H9 (cell line): ENCODE results near the gene TSACC. TPM values are rescaled to one million over a fixed set of nuclear protein-coding genes. Genes with fewer than 3 reads are reported as not detected.

Source experiments
- DNase-seq: peaks from one replicate; pipeline ENCODE4 v3.0.0-alpha.2; 2017
- H2AFZ ChIP-seq: one replicate; pipeline ENCODE4 v1.6.1; 2013; ENCODE audit warnings: mild to moderate bottlenecking, low read length, control low read depth, moderate library complexity
- H2AK5ac ChIP-seq: 2 replicates; pipeline ENCODE4 v1.6.1; 2013; ENCODE audit warnings: low read length, control low read depth, mixed read lengths; ENCODE audit not compliant: insufficient read length
- H2BK120ac ChIP-seq: one replicate; pipeline ENCODE4 v1.6.1; 2013; ENCODE audit warnings: low read depth, mild to moderate bottlenecking, low read length, control low read depth, inconsistent platforms; ENCODE audit not compliant: poor library complexity, severe bottlenecking
- H2BK12ac ChIP-seq: 2 replicates; pipeline ENCODE4 v1.6.1; 2013; ENCODE audit warnings: low read length, control low read depth, mixed read lengths, low read depth; ENCODE audit not compliant: insufficient read length
- H2BK15ac ChIP-seq: 2 replicates; pipeline ENCODE4 v1.6.1; 2013; ENCODE audit warnings: low read depth, low read length, control low read depth
- H2BK20ac ChIP-seq: one replicate; pipeline ENCODE4 v1.6.1; 2013; ENCODE audit warnings: low read depth, mild to moderate bottlenecking, low read length, control low read depth, inconsistent platforms; ENCODE audit not compliant: poor library complexity, severe bottlenecking
- H2BK5ac ChIP-seq: 2 replicates; pipeline ENCODE4 v1.6.1; 2013; ENCODE audit warnings: low read length, control low read depth, mixed read lengths; ENCODE audit not compliant: insufficient read length
- H3K14ac ChIP-seq: 2 replicates; pipeline ENCODE4 v1.6.1; 2013; ENCODE audit warnings: low read length, control low read depth; ENCODE audit not compliant: insufficient read depth
- H3K18ac ChIP-seq: 2 replicates; pipeline ENCODE4 v1.6.1; 2013; ENCODE audit warnings: low read depth, mild to moderate bottlenecking, mixed read lengths, low read length, control low read depth; ENCODE audit not compliant: insufficient read length
- H3K23ac ChIP-seq: 2 replicates; pipeline ENCODE4 v1.6.1; 2013; ENCODE audit warnings: low read length, control low read depth, mixed read lengths, low read depth; ENCODE audit not compliant: insufficient read length
- H3K23me2 ChIP-seq: 2 replicates; pipeline ENCODE4 v1.6.1; 2013; ENCODE audit warnings: low read depth, mild to moderate bottlenecking, mixed read lengths, low read length, control low read depth; ENCODE audit not compliant: insufficient read length, poor library complexity, severe bottlenecking
- H3K27ac ChIP-seq: 2 replicates; pipeline ENCODE4 v1.5.1; 2013; ENCODE audit warnings: low read length, control low read depth, mixed read lengths, low read depth; ENCODE audit not compliant: insufficient read length
- H3K27me3 ChIP-seq: 2 replicates; pipeline ENCODE4 v1.6.1; 2013; ENCODE audit warnings: low read length, control low read depth, inconsistent platforms; ENCODE audit not compliant: insufficient read depth
- H3K4ac ChIP-seq: 2 replicates; pipeline ENCODE4 v1.6.1; 2013; ENCODE audit warnings: low read depth, mild to moderate bottlenecking, control low read depth, inconsistent platforms, low read length, moderate library complexity
- H3K4me1 ChIP-seq: 2 replicates; pipeline ENCODE4 v1.6.1; 2013; ENCODE audit warnings: low read length, control low read depth, inconsistent platforms; ENCODE audit not compliant: insufficient read depth
- H3K4me2 ChIP-seq: 2 replicates; pipeline ENCODE4 v1.6.1; 2013; ENCODE audit warnings: low read length, control low read depth, mixed read lengths; ENCODE audit not compliant: insufficient read length, insufficient read depth
- H3K56ac ChIP-seq: 2 replicates; pipeline ENCODE4 v1.6.1; 2013; ENCODE audit warnings: low read depth, mild to moderate bottlenecking, mixed read lengths, low read length, control low read depth; ENCODE audit not compliant: insufficient read length
- H3K79me1 ChIP-seq: 2 replicates; pipeline ENCODE4 v1.6.1; 2013; ENCODE audit warnings: low read depth, mild to moderate bottlenecking, moderate library complexity, low read length, control low read depth, inconsistent platforms; ENCODE audit not compliant: insufficient read depth, poor library complexity, severe bottlenecking
- H3K79me2 ChIP-seq: 2 replicates; pipeline ENCODE4 v1.6.1; 2013; ENCODE audit warnings: low read length, control low read depth, inconsistent platforms; ENCODE audit not compliant: insufficient read depth
- H3K9ac ChIP-seq: 2 replicates; pipeline ENCODE4 v1.6.1; 2013; ENCODE audit warnings: low read length, control low read depth, mixed read lengths; ENCODE audit not compliant: insufficient read length; ENCODE audit errors: extremely low read depth
- H3K9me3 ChIP-seq: one replicate; pipeline ENCODE4 v1.6.1; 2013; ENCODE audit warnings: low read depth, low read length, inconsistent platforms; ENCODE audit not compliant: control insufficient read depth
- H3T11ph ChIP-seq: one replicate; pipeline ENCODE4 v1.6.1; 2013; ENCODE audit warnings: mild to moderate bottlenecking, low read length, control low read depth, inconsistent platforms
- H4K20me1 ChIP-seq: one replicate; pipeline ENCODE4 v1.6.1; 2013; ENCODE audit not compliant: control insufficient read depth, insufficient read length, insufficient read depth
- H4K5ac ChIP-seq: 2 replicates; pipeline ENCODE4 v1.6.1; 2013; ENCODE audit warnings: low read depth, mild to moderate bottlenecking, mixed read lengths, low read length, control low read depth; ENCODE audit not compliant: insufficient read length
- H4K8ac ChIP-seq: replicated peaks from 2 replicates; pipeline ENCODE4 v1.6.1; 2013; ENCODE audit warnings: low read length, control low read depth, mixed read lengths, low read depth; ENCODE audit not compliant: insufficient read length
- H4K91ac ChIP-seq: 2 replicates; pipeline ENCODE4 v1.6.1; 2013; ENCODE audit warnings: low read depth, mild to moderate bottlenecking, moderate library complexity, mixed read lengths, low read length, control low read depth; ENCODE audit not compliant: insufficient read length
- H3K27ac Mint-ChIP-seq, 3 experiments: 2 replicates in 2 of 3; 3 replicates in 1 of 3; pipeline ENCODE4 v1.8.0; 2020 to 2021; ENCODE audit warnings: mixed read lengths in 3 of 3, mild to moderate bottlenecking in 1 of 3, moderate library complexity in 1 of 3
- H3K27me3 Mint-ChIP-seq: 2 replicates; pipeline ENCODE4 v1.8.0; 2021; ENCODE audit warnings: low read depth, mild to moderate bottlenecking, moderate library complexity, mixed read lengths
- H3K36me3 Mint-ChIP-seq, 3 experiments: 2 replicates in 2 of 3; 3 replicates in 1 of 3; pipeline ENCODE4 v1.8.0; 2020 to 2021; ENCODE audit warnings: low read depth in 3 of 3, mixed read lengths in 3 of 3; ENCODE audit not compliant: insufficient read depth in 1 of 3
- H3K4me1 Mint-ChIP-seq, 2 experiments: 2 replicates each; pipeline ENCODE4 v1.8.0; 2020; ENCODE audit warnings: mixed read lengths in 2 of 2
- H3K4me3 Mint-ChIP-seq, 2 experiments: 2 replicates in 1 of 2; 3 replicates in 1 of 2; pipeline ENCODE4 v1.8.0; 2020 to 2021; ENCODE audit warnings: mild to moderate bottlenecking in 2 of 2, mixed read lengths in 2 of 2, moderate library complexity in 1 of 2
- H3K9me3 Mint-ChIP-seq, 2 experiments: 2 replicates in 1 of 2; 3 replicates in 1 of 2; pipeline ENCODE4 v1.8.0; 2020; ENCODE audit warnings: mild to moderate bottlenecking in 2 of 2, mixed read lengths in 2 of 2, moderate library complexity in 1 of 2
- CTCF ChIP-seq: fragments of 200-600 bp; sonication (generic); conservative IDR thresholded peaks from 3 replicates; pipeline ENCODE4 v1.8.0; 2021; ENCODE audit warnings: antibody characterized with exemption, mild to moderate bottlenecking
- WGBS: extraction: QIAGEN DNeasy Blood & Tissue Kit; methylation state at CpG from one replicate; pipeline ENCODE4 v1.1.7; 2013; ENCODE audit warnings: missing lambda C conversion rate, low lambda C conversion rate, mixed read lengths; ENCODE audit not compliant: insufficient read length; ENCODE audit errors: extremely low coverage; 5-methylcytosine and 5-hydroxymethylcytosine counted together
- total RNA-seq: library from RNA; stranded (reverse); gene quantifications from 2 replicates; pipeline ENCODE4 v1.2.1, GENCODE V29; 2021

TSACC gene
- total RNA-seq, 1 experiment from 2014 or later = 2.3 TPM

DNA sequence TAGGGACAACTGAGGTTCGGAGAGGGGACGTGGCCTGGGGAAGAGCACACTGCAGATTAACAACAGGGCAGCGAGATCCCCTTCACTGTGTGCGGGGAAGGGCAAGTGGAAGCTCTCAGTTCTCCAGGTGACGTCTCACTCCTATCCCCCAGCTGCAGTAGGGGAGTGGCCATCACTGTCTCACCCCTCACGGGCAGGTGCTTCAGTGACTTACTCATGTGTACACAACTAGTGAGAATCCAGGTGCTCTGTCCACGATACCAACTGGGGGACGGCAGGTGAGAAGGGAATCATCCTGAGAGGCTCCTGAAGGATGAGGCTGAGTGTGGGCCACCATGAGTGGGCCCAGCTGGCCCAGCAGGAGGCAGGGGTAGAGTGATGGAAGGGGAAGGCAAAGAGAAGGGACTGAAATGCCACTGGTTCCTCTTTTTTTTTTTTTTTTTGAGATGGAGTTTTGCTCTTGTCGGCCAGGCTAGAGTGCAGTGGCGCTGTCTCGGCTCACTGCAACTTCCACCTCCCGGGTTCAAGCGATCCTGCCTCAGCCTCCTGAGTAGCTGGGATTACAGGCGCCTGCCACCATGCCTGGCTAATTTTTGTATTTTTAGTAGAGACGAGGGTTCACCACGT, 56.6 kb downstream of the TSACC start:
- Histone ChIP-seq H3K79me1 (no peaks in the 10 kb centered on the region), H3K4me1 (peaks cover 9% of the 10 kb centered on the region; the same call in 1 of the 2 replicates), H4K8ac (no peak overlapping the region), H2BK15ac (no peak overlapping the region), H3K14ac (no peak overlapping the region), H2BK5ac (no peak overlapping the region), H3K4ac (no peak overlapping the region), H3K56ac (no peak overlapping the region), H4K91ac (no peak overlapping the region), H2AK5ac (no peak overlapping the region), H3K27me3 (no peaks in the 10 kb centered on the region; the same call in 1 of the 2 replicates), H3K18ac (no peak overlapping the region), H4K5ac (no peak overlapping the region), H3K27ac (no peak overlapping the region), H3K79me2 (no peaks in the 10 kb centered on the region), H3K9me3 (no peaks in the 10 kb centered on the region), H2AFZ (no peak overlapping the region), H3K4me2 (no peak overlapping the region), H2BK12ac (no peak overlapping the region), H3K9ac (no peak overlapping the region), H3K23me2 (no peaks in the 10 kb centered on the region), H2BK120ac (no peak overlapping the region), H2BK20ac (no peak overlapping the region), H3K23ac (no peak overlapping the region), H4K20me1 (no peaks in the 10 kb centered on the region), H3T11ph (no peak overlapping the region)
- H3K4me3 Mint-ChIP-seq = no peak overlapping the region
- TF ChIP-seq CTCF = no peak
- peaks cover 3 to 4% of the 10 kb centered on the region in 2 experiments; a peak in 4 of 5 replicates for H3K9me3 Mint-ChIP-seq
- no peak for DNase-seq
- H3K4me1 Mint-ChIP-seq = peaks cover 43 to 58% of the 10 kb centered on the region in 2 experiments
- no CpG with 5 or more reads among the region's 16 CpGs for WGBS
- no peak overlapping the region for H3K27ac Mint-ChIP-seq
- peaks cover 0 to 10% (median 0%) of the 10 kb centered on the region in 3 experiments; a peak in 5 of 7 replicates for H3K36me3 Mint-ChIP-seq
- H3K27me3 Mint-ChIP-seq = peaks cover 24% of the 10 kb centered on the region

Other genes starting within 250 kb of the TSACC start
- gene LMNA, start 223.8 kb upstream of the TSACC start, total RNA-seq = 51.0 and 52.7 TPM in 2 replicates
- 11.1 and 11.8 TPM in 2 replicates for gene SEMA4A, start 184.9 kb upstream of the TSACC start, total RNA-seq
- gene SLC25A44, start 144.4 kb upstream of the TSACC start, total RNA-seq = 40.2 and 47.4 TPM in 2 replicates
- gene PMF1, start 125.5 kb upstream of the TSACC start, total RNA-seq = 136 and 143 TPM in 2 replicates
- gene BGLAP, start 96.3 kb upstream of the TSACC start, total RNA-seq = 2.4 and 3.0 TPM in 2 replicates
- gene PAQR6, start 90.5 kb upstream of the TSACC start, total RNA-seq = 14.6 and 15.8 TPM in 2 replicates
- gene SMG5, start 55.7 kb upstream of the TSACC start, total RNA-seq = 100 and 103 TPM in 2 replicates
- 2.1 and 2.6 TPM in 2 replicates for gene TMEM79, start 54.2 kb upstream of the TSACC start, total RNA-seq
- gene GLMP, start 42.8 kb upstream of the TSACC start, total RNA-seq = 49.2 and 49.4 TPM in 2 replicates
- gene VHLL, start 39.2 kb upstream of the TSACC start, total RNA-seq = not detected in 2 replicates
- 515 and 524 TPM in 2 replicates for gene CCT3, start 234 bp upstream of the TSACC start, total RNA-seq
- gene RHBG, start 30.7 kb downstream of the TSACC start, total RNA-seq = 1.4 and 1.5 TPM in 2 replicates
- gene MEF2D, start 162.2 kb downstream of the TSACC start, total RNA-seq = 18.7 and 20.8 TPM in 2 replicates
- gene IQGAP3, start 234.0 kb downstream of the TSACC start, total RNA-seq = 24.5 and 24.7 TPM in 2 replicates
- 0.26 TPM in 1 of 2 replicates, not detected in the other for gene TTC24, start 241.2 kb downstream of the TSACC start, total RNA-seq